ENCODE measurements around the gene THBS3. TPM values are rescaled to one million over a fixed set of nuclear protein-coding genes. Genes with fewer than 3 reads are reported as not detected.

THBS3 gene
- total and polyA plus RNA-seq, 9 of the 15 experiments (the other 6 are each of a cell fraction or from before 2014, with no cell fraction given) = 0.59 to 8.3 (median 3.2) TPM

GRCh38 chr1:155219592-155220031 lies 11.9 kb upstream of the THBS3 start (continued):
- no peak for TF ChIP-seq CEBPZ (IDR thresholded peaks at IDR 0.05; ENCODE audit: borderline replicate concordance, low read depth, low read length)
- TF ChIP-seq GATAD2A (IDR thresholded peaks at IDR 0.05) = no peak
- no peak for TF ChIP-seq GATAD2B (IDR thresholded peaks at IDR 0.05; ENCODE audit: borderline replicate concordance)
- TF ChIP-seq ZNF395 (CRISPR knock-in tag; IDR thresholded peaks at IDR 0.05) = peak; percentile 30; the same call in 1 of the 2 replicates
- no peak for TF ChIP-seq MYC (IDR thresholded peaks at IDR 0.05; ENCODE audit: low read depth, low read length)
- no peak for TF ChIP-seq MYC (CRISPR knock-in tag; IDR thresholded peaks at IDR 0.05; ENCODE audit: borderline replicate concordance, low read depth)
- TF ChIP-seq ZNF830 (CRISPR knock-in tag; IDR thresholded peaks at IDR 0.05) = no peak
- no peak for TF ChIP-seq GABPB2 (CRISPR knock-in tag; conservative IDR thresholded peaks at IDR 0.05)
- no peak for TF ChIP-seq EZH2 (IDR thresholded peaks at IDR 0.05; ENCODE audit: borderline replicate concordance, low read depth, low read length)
- 0 out of 2 replicates have a peak, but pooled peaks have one; percentile 16 for TF ChIP-seq ZNF584 (CRISPR knock-in tag; IDR thresholded peaks at IDR 0.05; ENCODE audit: low read depth)
- 0 out of 4 replicates have a peak, but pooled peaks of 1 of the 2 experiments have one; percentile 7 for TF ChIP-seq RAD21 (CRISPR knock-in tag; conservative IDR thresholded peaks at IDR 0.05 in 1 of 2, IDR thresholded peaks at IDR 0.05 in 1 of 2)
- 0 out of 2 replicates have a peak, but pooled peaks have one; percentile 32 for TF ChIP-seq ZNF644 (tag; IDR thresholded peaks at IDR 0.05; ENCODE audit: low read depth)
- no peak for TF ChIP-seq TBP (optimal IDR thresholded peaks at IDR 0.05; ENCODE audit: low read depth, low read length)
- TF ChIP-seq POLR2A (conservative IDR thresholded peaks at IDR 0.05) = no peak
- TF ChIP-seq ZNF324 (CRISPR knock-in tag; IDR thresholded peaks at IDR 0.05) = no peak
- TF ChIP-seq ZFP36 (IDR thresholded peaks at IDR 0.05; ENCODE audit: low read depth, low read length, partially characterized antibody) = no peak
- TF ChIP-seq PHB2 (IDR thresholded peaks at IDR 0.05; ENCODE audit: low read depth) = no peak
- no peak for TF ChIP-seq PRDM10 (IDR thresholded peaks at IDR 0.05; ENCODE audit: partially characterized antibody)
- TF ChIP-seq RBM17 (IDR thresholded peaks at IDR 0.05; ENCODE audit: borderline replicate concordance, low read depth, low read length) = no peak
- TF ChIP-seq ELF2 (CRISPR knock-in tag; IDR thresholded peaks at IDR 0.05) = 0 out of 2 replicates have a peak, but pooled peaks have one; percentile 41
- no peak for TF ChIP-seq ZNF165 (CRISPR knock-in tag; IDR thresholded peaks at IDR 0.05; ENCODE audit: borderline replicate concordance)
- peak; percentile 80 for TF ChIP-seq HCFC1 (IDR thresholded peaks at IDR 0.05; ENCODE audit: low read depth, low read length)
- TF ChIP-seq CAMTA2 (CRISPR knock-in tag; conservative IDR thresholded peaks at IDR 0.05) = no peak
